NB4 (cell line): Measurements from ENCODE around the gene C2orf78.

Source experiments
- MYC ChIP-seq: IDR thresholded peaks from 2 replicates; pipeline ENCODE4 v1.6.1; 2011; ENCODE audit warnings: low read depth, low read length
- POLR2A ChIP-seq: IDR thresholded peaks from 2 replicates; pipeline ENCODE4 v1.6.1; 2011; ENCODE audit warnings: mild to moderate bottlenecking; ENCODE audit not compliant: insufficient read length; ENCODE audit errors: extremely low read depth
- TF ChIP-seq, protein P1 (sequence below): IDR thresholded peaks from one replicate; pipeline ENCODE4 v1.5.1; 2012; ENCODE audit warnings: low read depth, low read length

GRCh38 chr2:73855526-73855925, 71.5 kb downstream of the C2orf78 start:
- TF ChIP-seq, protein P1, sequence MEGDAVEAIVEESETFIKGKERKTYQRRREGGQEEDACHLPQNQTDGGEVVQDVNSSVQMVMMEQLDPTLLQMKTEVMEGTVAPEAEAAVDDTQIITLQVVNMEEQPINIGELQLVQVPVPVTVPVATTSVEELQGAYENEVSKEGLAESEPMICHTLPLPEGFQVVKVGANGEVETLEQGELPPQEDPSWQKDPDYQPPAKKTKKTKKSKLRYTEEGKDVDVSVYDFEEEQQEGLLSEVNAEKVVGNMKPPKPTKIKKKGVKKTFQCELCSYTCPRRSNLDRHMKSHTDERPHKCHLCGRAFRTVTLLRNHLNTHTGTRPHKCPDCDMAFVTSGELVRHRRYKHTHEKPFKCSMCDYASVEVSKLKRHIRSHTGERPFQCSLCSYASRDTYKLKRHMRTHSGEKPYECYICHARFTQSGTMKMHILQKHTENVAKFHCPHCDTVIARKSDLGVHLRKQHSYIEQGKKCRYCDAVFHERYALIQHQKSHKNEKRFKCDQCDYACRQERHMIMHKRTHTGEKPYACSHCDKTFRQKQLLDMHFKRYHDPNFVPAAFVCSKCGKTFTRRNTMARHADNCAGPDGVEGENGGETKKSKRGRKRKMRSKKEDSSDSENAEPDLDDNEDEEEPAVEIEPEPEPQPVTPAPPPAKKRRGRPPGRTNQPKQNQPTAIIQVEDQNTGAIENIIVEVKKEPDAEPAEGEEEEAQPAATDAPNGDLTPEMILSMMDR: no peak
- TF ChIP-seq POLR2A (no peak), MYC (no peak)
